Muscle of arm (tissue), 12 donors: ENCODE measurements around the gene NUAK1. TPM values are rescaled to one million over a fixed set of nuclear protein-coding genes. Genes with fewer than 3 reads are reported as not detected.

Source experiments
- polyA plus RNA-seq, 12 donors: library from polyadenylated mRNA; unstranded; fragments of 120-200 nt; gene quantifications; one replicate each; pipeline ENCODE4 v1.2.1, GENCODE V29; 2013; ENCODE audit not compliant: insufficient read length in 12 of 12

NUAK1 gene
- polyA plus RNA-seq, 12 donors, result 8.7 to 24.4 (median 11.9) TPM; not detected in 1

Other genes with a start within 250 kb of the NUAK1 start
- gene CKAP4, start 109.1 kb upstream of the NUAK1 start, polyA plus RNA-seq, result 100 to 1,000 TPM in 5 of 12 donors, 10 to 100 TPM in 7; 71.8 to 231 (median 88.3) TPM
- gene TCP11L2, start 163.8 kb upstream of the NUAK1 start, polyA plus RNA-seq, result 10 to 100 TPM in 10 of 12 donors, 1 to 10 TPM in 1, not detected in 1; 8.1 to 19.2 (median 13.8) TPM
- gene POLR3B, start 218.8 kb upstream of the NUAK1 start, polyA plus RNA-seq, result 10 to 100 TPM in 10 of 12 donors, 1 to 10 TPM in 1, not detected in 1; 8.2 to 15.2 (median 14.3) TPM